K562 (cell line): ENCODE measurements around the gene PPP1R14D. TPM values are rescaled to one million over a fixed set of nuclear protein-coding genes. Genes with fewer than 3 reads are reported as not detected.

Experiments used
- COPS2 ChIP-seq: fragments of 450-650 bp; conservative IDR thresholded peaks from 2 replicates; pipeline ENCODE4 v1.6.1; 2016; ENCODE audit warnings: mild to moderate bottlenecking, moderate library complexity
- ELF2 ChIP-seq: fragments of 250-450 bp; sonication (Bioruptor Pico); IDR thresholded peaks from 2 replicates; pipeline ENCODE4 v1.5.0; 2021; ENCODE audit warnings: mild to moderate bottlenecking
- FOXA3 ChIP-seq, 2 experiments: fragments of 450-650 bp in 1 of 2; sonication (generic) in 1 of 2; formaldehyde crosslinking; IDR thresholded peaks in 1 of 2; conservative IDR thresholded peaks in 1 of 2; 2 replicates each; pipeline versions ENCODE4 v1.4.0 to v1.8.0; 2020 to 2022; ENCODE audit warnings: mild to moderate bottlenecking in 2 of 2, missing genetic modification reagents in 1 of 2
- FOXK1 ChIP-seq: sonication (generic); formaldehyde crosslinking; IDR thresholded peaks from 2 replicates; pipeline ENCODE4 v1.8.0; 2022; ENCODE audit warnings: missing genetic modification reagents, mild to moderate bottlenecking, borderline replicate concordance
- GABPA ChIP-seq: fragments of 200-800 bp; sonication (Bioruptor generic); conservative IDR thresholded peaks from 2 replicates; pipeline ENCODE4 v1.6.1; 2016; ENCODE audit warnings: low read depth, missing genetic modification characterization, missing compliant biosample characterization
- IRF2 ChIP-seq: sonication (generic); formaldehyde crosslinking; IDR thresholded peaks from 2 replicates; pipeline ENCODE4 v1.8.1; 2022; ENCODE audit warnings: mild to moderate bottlenecking, missing genetic modification reagents
- MBD2 ChIP-seq: sonication (generic); IDR thresholded peaks from 2 replicates; pipeline ENCODE4 v1.6.1; 2016; ENCODE audit warnings: low read depth, borderline replicate concordance
- NEUROD1 ChIP-seq: fragments of 150-350 bp; IDR thresholded peaks from 2 replicates; pipeline ENCODE4 v1.6.1; 2014; ENCODE audit warnings: borderline replicate concordance, low read length, low read depth; ENCODE audit not compliant: partially characterized antibody
- NR3C1 ChIP-seq: sonication (generic); formaldehyde crosslinking; IDR thresholded peaks from 2 replicates; pipeline ENCODE4 v1.8.1; 2022; ENCODE audit warnings: missing genetic modification reagents
- RREB1 ChIP-seq: fragments of 250-450 bp; sonication (Bioruptor Pico); IDR thresholded peaks from 2 replicates; pipeline ENCODE4 v1.4.0; 2020
- TCF15 ChIP-seq: fragments of 250-450 bp; sonication (Bioruptor Pico); IDR thresholded peaks from 2 replicates; pipeline ENCODE4 v1.8.0; 2022; ENCODE audit warnings: moderate library complexity, mild to moderate bottlenecking, inconsistent platforms
- ZNF354B ChIP-seq: fragments of 250-450 bp; sonication (Bioruptor Pico); IDR thresholded peaks from 2 replicates; pipeline ENCODE4 v1.4.0; 2020
- polyA plus RNA-seq, 8 experiments: library from polyadenylated mRNA; depleted of rRNA in 4 of 8; stranded (reverse) in 5 of 8; unstranded in 3 of 8; fragments of >200 nt; fragmentation: Nextera tagmentation in 2 of 8; fragmentation: Illumina TruSeq in 1 of 8; extraction: Ambion mirVana in 2 of 8; extraction: Trizol in 1 of 8; gene quantifications; 2 replicates each; pipeline versions ENCODE4 v1.2.1 to v1.2.3, GENCODE V29; 2011 to 2014; ENCODE audit warnings: inconsistent platforms in 1 of 8, missing spikeins in 1 of 8
- total RNA-seq, 7 experiments: library from RNA; depleted of rRNA in 6 of 7; stranded (reverse); fragments of >200 nt in 6 of 7; fragmentation: Illumina TruSeq in 2 of 7; extraction: Trizol in 2 of 7; gene quantifications; 2 replicates each; pipeline versions ENCODE4 v1.2.1 to v1.2.3, GENCODE V29; 2011 to 2021; ENCODE audit warnings: low replicate concordance in 1 of 7
- TF ChIP-seq, protein P1 (sequence below): fragments of 450-650 bp; formaldehyde crosslinking; IDR thresholded peaks from 2 replicates; pipeline ENCODE4 v1.4.0; 2020; ENCODE audit warnings: mild to moderate bottlenecking, moderate library complexity
- TF ChIP-seq, protein P2 (sequence below): sonication (generic); formaldehyde crosslinking; IDR thresholded peaks from 2 replicates; pipeline ENCODE4 v1.9.0; 2022; ENCODE audit warnings: mild to moderate bottlenecking, missing genetic modification reagents
- TF ChIP-seq, protein P3 (sequence below): sonication (generic); formaldehyde crosslinking; IDR thresholded peaks from 2 replicates; pipeline ENCODE4 v1.8.0; 2022; ENCODE audit warnings: mild to moderate bottlenecking, low read depth, missing genetic modification reagents

The PPP1R14D gene
- total and polyA plus RNA-seq, 9 of the 15 experiments (the other 6 are each of a cell fraction or from before 2014, with no cell fraction given), result 0.11 to 0.18 TPM; not detected in 7

DNA sequence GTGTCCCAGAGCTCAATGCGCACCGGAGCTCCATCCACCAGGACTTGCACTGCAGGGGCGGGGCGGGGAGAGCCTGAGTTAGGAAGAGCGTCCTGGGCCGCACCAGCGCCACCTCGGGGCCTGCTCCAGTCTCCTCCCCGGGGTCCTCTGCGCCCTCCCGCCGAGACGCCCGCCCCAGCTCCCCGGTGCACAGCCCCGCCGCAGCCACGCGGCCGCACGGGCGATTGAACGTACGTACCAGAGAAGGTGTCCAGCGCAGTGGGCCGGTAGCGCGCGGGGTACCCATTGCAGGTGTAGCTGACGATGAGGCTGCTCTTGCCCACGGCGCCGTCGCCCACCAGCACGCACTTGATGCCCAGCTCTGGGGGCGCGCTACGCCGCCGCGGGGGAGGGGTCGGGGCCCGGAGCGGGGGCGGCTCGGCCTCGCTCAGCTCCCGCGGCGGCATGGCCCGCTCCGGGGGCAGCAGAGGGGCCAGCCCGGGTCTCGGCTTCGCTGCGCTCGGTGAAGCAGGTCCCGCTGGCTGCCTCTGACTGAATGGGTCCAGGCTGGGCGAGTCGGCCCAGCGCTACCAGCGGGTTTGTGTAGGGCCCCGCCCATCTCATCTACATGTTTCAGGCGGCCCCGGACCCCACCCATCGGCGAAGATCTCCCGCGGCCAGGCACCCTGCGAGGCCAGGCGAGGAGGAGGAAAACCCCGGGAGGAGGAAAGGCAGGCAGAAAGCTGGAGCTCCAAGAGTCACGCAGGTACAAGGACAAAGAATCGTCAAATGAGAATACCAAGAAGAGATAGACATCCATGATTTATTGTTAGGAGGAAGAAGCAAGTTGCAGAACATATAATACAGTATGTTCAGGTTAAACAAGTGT, 45.4 kb upstream of the PPP1R14D start, which contains the start of gene RHOV (continued):
- TF ChIP-seq, protein P1, sequence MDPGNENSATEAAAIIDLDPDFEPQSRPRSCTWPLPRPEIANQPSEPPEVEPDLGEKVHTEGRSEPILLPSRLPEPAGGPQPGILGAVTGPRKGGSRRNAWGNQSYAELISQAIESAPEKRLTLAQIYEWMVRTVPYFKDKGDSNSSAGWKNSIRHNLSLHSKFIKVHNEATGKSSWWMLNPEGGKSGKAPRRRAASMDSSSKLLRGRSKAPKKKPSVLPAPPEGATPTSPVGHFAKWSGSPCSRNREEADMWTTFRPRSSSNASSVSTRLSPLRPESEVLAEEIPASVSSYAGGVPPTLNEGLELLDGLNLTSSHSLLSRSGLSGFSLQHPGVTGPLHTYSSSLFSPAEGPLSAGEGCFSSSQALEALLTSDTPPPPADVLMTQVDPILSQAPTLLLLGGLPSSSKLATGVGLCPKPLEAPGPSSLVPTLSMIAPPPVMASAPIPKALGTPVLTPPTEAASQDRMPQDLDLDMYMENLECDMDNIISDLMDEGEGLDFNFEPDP (CRISPR knock-in tag), result no peak
- TF ChIP-seq, protein P2, sequence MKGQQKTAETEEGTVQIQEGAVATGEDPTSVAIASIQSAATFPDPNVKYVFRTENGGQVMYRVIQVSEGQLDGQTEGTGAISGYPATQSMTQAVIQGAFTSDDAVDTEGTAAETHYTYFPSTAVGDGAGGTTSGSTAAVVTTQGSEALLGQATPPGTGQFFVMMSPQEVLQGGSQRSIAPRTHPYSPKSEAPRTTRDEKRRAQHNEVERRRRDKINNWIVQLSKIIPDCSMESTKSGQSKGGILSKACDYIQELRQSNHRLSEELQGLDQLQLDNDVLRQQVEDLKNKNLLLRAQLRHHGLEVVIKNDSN (CRISPR knock-in tag), result no peak
- TF ChIP-seq, protein P3, sequence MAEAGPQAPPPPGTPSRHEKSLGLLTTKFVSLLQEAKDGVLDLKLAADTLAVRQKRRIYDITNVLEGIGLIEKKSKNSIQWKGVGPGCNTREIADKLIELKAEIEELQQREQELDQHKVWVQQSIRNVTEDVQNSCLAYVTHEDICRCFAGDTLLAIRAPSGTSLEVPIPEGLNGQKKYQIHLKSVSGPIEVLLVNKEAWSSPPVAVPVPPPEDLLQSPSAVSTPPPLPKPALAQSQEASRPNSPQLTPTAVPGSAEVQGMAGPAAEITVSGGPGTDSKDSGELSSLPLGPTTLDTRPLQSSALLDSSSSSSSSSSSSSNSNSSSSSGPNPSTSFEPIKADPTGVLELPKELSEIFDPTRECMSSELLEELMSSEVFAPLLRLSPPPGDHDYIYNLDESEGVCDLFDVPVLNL (CRISPR knock-in tag), result no peak
- no peak for TF ChIP-seq IRF2 (CRISPR knock-in tag)
- no peak for TF ChIP-seq TCF15 (CRISPR knock-in tag)
- no peak for TF ChIP-seq FOXA3 (CRISPR knock-in tag; conservative IDR thresholded peaks at IDR 0.05 in 1 of 2, IDR thresholded peaks at IDR 0.05 in 1 of 2)
- no peak for TF ChIP-seq GABPA (tag)
- TF ChIP-seq NEUROD1, result no peak
- TF ChIP-seq NR3C1 (CRISPR knock-in tag), result no peak
- no peak for TF ChIP-seq ZNF354B
- no peak for TF ChIP-seq MBD2
- no peak for TF ChIP-seq FOXK1
- TF ChIP-seq RREB1 (CRISPR knock-in tag), result 0 out of 2 replicates have a peak, but pooled peaks have one; percentile 38
- no peak for TF ChIP-seq COPS2
- TF ChIP-seq ELF2 (CRISPR knock-in tag), result no peak
